ENCODE data around the gene MAML2. TPM values are rescaled to one million over a fixed set of nuclear protein-coding genes. Genes with fewer than 3 reads are reported as not detected.

The MAML2 gene
- total RNA-seq, 1 experiment from 2014 or later: 28.3 TPM

DNA sequence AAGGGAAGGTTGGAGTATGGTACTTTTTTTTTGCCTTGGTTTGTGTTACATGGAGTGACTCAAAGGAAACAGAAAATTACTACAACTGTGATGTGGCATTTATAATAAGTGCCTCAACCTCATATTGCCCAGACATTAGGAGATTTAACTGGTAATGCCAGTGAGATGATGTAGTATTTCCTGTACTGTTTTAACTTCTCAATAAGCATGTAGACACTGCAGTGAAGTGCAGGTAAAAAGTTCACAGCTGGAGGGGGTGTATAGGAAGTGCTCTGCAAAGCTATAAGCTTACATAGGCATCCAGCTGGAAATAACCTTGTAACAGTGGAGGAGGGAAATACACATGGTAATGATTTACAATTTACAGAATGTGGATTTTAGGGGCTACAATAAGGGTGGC, 280.9 kb downstream of the MAML2 start:
- TF ChIP-seq EZH2 (IDR thresholded peaks at IDR 0.05; ENCODE audit: low read depth): no peak
- TF ChIP-seq, protein P1, sequence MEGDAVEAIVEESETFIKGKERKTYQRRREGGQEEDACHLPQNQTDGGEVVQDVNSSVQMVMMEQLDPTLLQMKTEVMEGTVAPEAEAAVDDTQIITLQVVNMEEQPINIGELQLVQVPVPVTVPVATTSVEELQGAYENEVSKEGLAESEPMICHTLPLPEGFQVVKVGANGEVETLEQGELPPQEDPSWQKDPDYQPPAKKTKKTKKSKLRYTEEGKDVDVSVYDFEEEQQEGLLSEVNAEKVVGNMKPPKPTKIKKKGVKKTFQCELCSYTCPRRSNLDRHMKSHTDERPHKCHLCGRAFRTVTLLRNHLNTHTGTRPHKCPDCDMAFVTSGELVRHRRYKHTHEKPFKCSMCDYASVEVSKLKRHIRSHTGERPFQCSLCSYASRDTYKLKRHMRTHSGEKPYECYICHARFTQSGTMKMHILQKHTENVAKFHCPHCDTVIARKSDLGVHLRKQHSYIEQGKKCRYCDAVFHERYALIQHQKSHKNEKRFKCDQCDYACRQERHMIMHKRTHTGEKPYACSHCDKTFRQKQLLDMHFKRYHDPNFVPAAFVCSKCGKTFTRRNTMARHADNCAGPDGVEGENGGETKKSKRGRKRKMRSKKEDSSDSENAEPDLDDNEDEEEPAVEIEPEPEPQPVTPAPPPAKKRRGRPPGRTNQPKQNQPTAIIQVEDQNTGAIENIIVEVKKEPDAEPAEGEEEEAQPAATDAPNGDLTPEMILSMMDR (conservative IDR thresholded peaks at IDR 0.05): no peak
- Histone ChIP-seq H3K27ac (peak overlapping the region; percentile 66), H3K9me2 (ENCODE audit: insufficient read depth) (no peaks in the 10 kb centered on the region), H2AFZ (no peak overlapping the region), H3K79me2 (ENCODE audit: low read depth) (peaks cover 64% of the 10 kb centered on the region), H4K20me1 (ENCODE audit: insufficient read depth) (no peaks in the 10 kb centered on the region), H3K36me3 (ENCODE audit: low read depth) (peaks cover 19% of the 10 kb centered on the region), H3K27me3 (ENCODE audit: insufficient read depth, low read depth) (no peaks in the 10 kb centered on the region), H3K4me3 (no peak overlapping the region), H3K4me2 (peak overlapping the region; percentile 29), H3F3A (ENCODE audit: insufficient read depth, low read depth) (peaks cover 21% of the 10 kb centered on the region), H3K9me3 (ENCODE audit: insufficient read depth, low read depth) (no peaks in the 10 kb centered on the region), H3K4me1 (replicated peaks; ENCODE audit: insufficient read depth) (peaks cover 45% of the 10 kb centered on the region)
- BruUV-seq (replicated peaks): no TSS peak
- ChIA-PET POLR2A (ENCODE audit: unreplicated experiment) (interaction anchor here (0.7 to 0.8 kb wide), 2 partner anchors 24 to 34 kb away, joined by 4 to 10 read pairs; no protein-coding TSS in a partner anchor), CTCF (no interaction called here)
- peak in 1 of 2 experiments; percentile 88 for DNase-seq
- intact Hi-C loops (cut with micrococcal nuclease; ENCODE audit: unreplicated experiment): no loop called here

DNA sequence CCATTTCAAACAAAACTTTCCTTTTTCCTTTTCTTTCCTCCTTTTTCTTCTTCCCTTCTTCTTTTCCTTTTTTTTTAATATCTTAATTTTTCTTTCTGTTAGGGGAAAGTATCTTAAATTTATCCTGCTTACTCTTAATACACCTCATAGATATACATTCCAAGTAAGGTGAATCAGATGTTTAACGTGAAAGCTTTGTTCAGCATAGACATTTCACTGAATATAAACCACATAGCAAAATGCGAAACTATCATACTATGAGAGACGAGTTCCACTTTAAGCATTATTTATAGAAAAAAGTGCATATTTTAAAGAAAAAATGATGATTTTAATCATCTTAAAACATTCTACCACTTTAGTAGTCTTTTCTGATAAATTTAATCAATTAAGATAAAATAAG, 281.3 kb downstream of the MAML2 start:
- H3K36me3 ChIP-seq (ENCODE audit: low read depth): peaks cover 19% of the 10 kb centered on the region
- H2AFZ ChIP-seq: no peak overlapping the region
- no peaks in the 10 kb centered on the region for H3K9me2 ChIP-seq (ENCODE audit: insufficient read depth)
- ChIA-PET CTCF (no interaction called here), POLR2A (ENCODE audit: unreplicated experiment) (interaction anchor here (0.8 kb wide), 1 partner anchor 34 kb away, joined by 4 read pairs; no protein-coding TSS in a partner anchor)
- peaks cover 25% of the 10 kb centered on the region for H3F3A ChIP-seq (ENCODE audit: insufficient read depth, low read depth)
- TF ChIP-seq, protein P1 (conservative IDR thresholded peaks at IDR 0.05): no peak
- TF ChIP-seq EZH2 (IDR thresholded peaks at IDR 0.05; ENCODE audit: low read depth): no peak
- no TSS peak for BruUV-seq (replicated peaks)
- no peaks in the 10 kb centered on the region for H4K20me1 ChIP-seq (ENCODE audit: insufficient read depth)
- no peaks in the 10 kb centered on the region for H3K27me3 ChIP-seq (ENCODE audit: insufficient read depth, low read depth)
- H3K9me3 ChIP-seq (ENCODE audit: insufficient read depth, low read depth): no peaks in the 10 kb centered on the region
- no peak for DNase-seq
- H3K4me3 ChIP-seq: no peak overlapping the region
- H3K79me2 ChIP-seq (ENCODE audit: low read depth): peaks cover 64% of the 10 kb centered on the region
- H3K4me2 ChIP-seq: peak overlapping the region; percentile 29
- intact Hi-C loops (cut with micrococcal nuclease; ENCODE audit: unreplicated experiment): no loop called here
- peaks cover 44% of the 10 kb centered on the region for H3K4me1 ChIP-seq (replicated peaks; ENCODE audit: insufficient read depth)
- H3K27ac ChIP-seq: peak overlapping the region; percentile 66

DNA sequence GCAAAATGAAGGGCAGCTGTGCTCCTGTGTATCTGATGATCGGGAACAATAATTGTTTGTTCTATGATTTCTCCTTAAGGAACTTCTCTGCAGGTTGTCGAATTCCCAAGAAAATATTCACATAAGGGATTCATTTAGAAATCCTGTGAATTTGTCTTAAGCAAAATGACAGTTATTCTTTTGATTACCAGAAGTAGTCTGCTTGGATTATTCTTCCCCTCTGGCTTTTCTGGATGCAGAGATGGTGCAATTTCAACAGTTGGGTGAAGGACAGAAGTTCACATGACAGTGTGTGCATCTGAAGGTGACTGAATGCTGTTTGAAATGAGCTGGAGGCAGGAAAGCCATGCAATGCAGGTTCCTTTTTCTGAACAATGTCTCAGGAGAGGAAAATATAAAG, 281.9 kb downstream of the MAML2 start:
- Histone ChIP-seq H3K4me3 (no peak overlapping the region), H3K4me2 (no peak overlapping the region), H3K9me3 (ENCODE audit: insufficient read depth, low read depth) (no peaks in the 10 kb centered on the region), H3F3A (ENCODE audit: insufficient read depth, low read depth) (peaks cover 32% of the 10 kb centered on the region), H4K20me1 (ENCODE audit: insufficient read depth) (no peaks in the 10 kb centered on the region), H3K27ac (peak overlapping the region; percentile 66), H3K27me3 (ENCODE audit: insufficient read depth, low read depth) (no peaks in the 10 kb centered on the region), H2AFZ (no peak overlapping the region), H3K79me2 (ENCODE audit: low read depth) (peaks cover 59% of the 10 kb centered on the region; the same call in 1 of the 2 replicates), H3K4me1 (replicated peaks; ENCODE audit: insufficient read depth) (peaks cover 44% of the 10 kb centered on the region), H3K36me3 (ENCODE audit: low read depth) (peaks cover 19% of the 10 kb centered on the region), H3K9me2 (ENCODE audit: insufficient read depth) (no peaks in the 10 kb centered on the region)
- DNase-seq: no peak
- intact Hi-C loops (cut with micrococcal nuclease; ENCODE audit: unreplicated experiment): no loop called here
- ChIA-PET CTCF (interaction anchor here (0.6 kb wide), 1 partner anchor 283 kb away, joined by 8 read pairs; no protein-coding TSS in a partner anchor), POLR2A (ENCODE audit: unreplicated experiment) (no interaction called here)
- no TSS peak for BruUV-seq (replicated peaks)
- TF ChIP-seq, protein P1 (conservative IDR thresholded peaks at IDR 0.05): no peak
- TF ChIP-seq EZH2 (IDR thresholded peaks at IDR 0.05; ENCODE audit: low read depth): no peak

All from PC-9 (cell line).